ENCODE data around the gene ARFGAP3.

ARFGAP3 gene

GRCh38 chr22:42884616-42885375, 27.7 kb upstream of the ARFGAP3 start:
- in situ Hi-C loops (cut with HindIII; ENCODE audit: low sequenced_read_pairs) = loop anchor here (5.0 kb wide), 1 partner anchor 58 kb away; no protein-coding TSS in a partner anchor
- TF ChIP-seq CTCF (IDR thresholded peaks at IDR 0.05; ENCODE audit: low read depth, low read length, missing control alignments) = no peak
- no peak for DNase-seq (ENCODE audit: low read depth)
- H3K4me3 ChIP-seq (ENCODE audit: low read depth, low read length) = no peak overlapping the region

GRCh38 chr22:42883970-42884369, 26.9 kb upstream of the ARFGAP3 start:
- no peak for DNase-seq (ENCODE audit: low read depth)
- in situ Hi-C loops (cut with HindIII; ENCODE audit: low sequenced_read_pairs) = loop anchor here (5.0 kb wide), 1 partner anchor 58 kb away; no protein-coding TSS in a partner anchor
- TF ChIP-seq CTCF (IDR thresholded peaks at IDR 0.05; ENCODE audit: low read depth, low read length, missing control alignments) = no peak
- no peak overlapping the region for H3K4me3 ChIP-seq (ENCODE audit: low read depth, low read length)

GRCh38 chr22:42883121-42883520, 26.0 kb upstream of the ARFGAP3 start:
- in situ Hi-C loops (cut with HindIII; ENCODE audit: low sequenced_read_pairs) = loop anchor here (5.0 kb wide), 1 partner anchor 59 kb away; no protein-coding TSS in a partner anchor
- no peak for TF ChIP-seq CTCF (IDR thresholded peaks at IDR 0.05; ENCODE audit: low read depth, low read length, missing control alignments)
- no peak overlapping the region for H3K4me3 ChIP-seq (ENCODE audit: low read depth, low read length)
- no peak for DNase-seq (ENCODE audit: low read depth)

GRCh38 chr22:42881982-42882656, 25.0 kb upstream of the ARFGAP3 start:
- no peak for TF ChIP-seq CTCF (IDR thresholded peaks at IDR 0.05; ENCODE audit: low read depth, low read length, missing control alignments)
- H3K4me3 ChIP-seq (ENCODE audit: low read depth, low read length) = no peak overlapping the region
- in situ Hi-C loops (cut with HindIII; ENCODE audit: low sequenced_read_pairs) = loop anchor here (5.0 kb wide), 1 partner anchor 60 kb away; no protein-coding TSS in a partner anchor
- DNase-seq (ENCODE audit: low read depth) = no peak

- no peak for TF ChIP-seq CTCF (IDR thresholded peaks at IDR 0.05; ENCODE audit: low read depth, low read length, missing control alignments)
- no peak overlapping the region for H3K4me3 ChIP-seq (ENCODE audit: low read depth, low read length)
- DNase-seq (ENCODE audit: low read depth) = no peak
- in situ Hi-C loops (cut with HindIII; ENCODE audit: low sequenced_read_pairs) = loop anchor here (5.0 kb wide), 1 partner anchor 61 kb away; no protein-coding TSS in a partner anchor
These were observed 24.2 kb upstream of the ARFGAP3 start for GRCh38 chr22:42881298-42881697.

- no peak overlapping the region for H3K4me3 ChIP-seq (ENCODE audit: low read depth, low read length)
- no peak for DNase-seq (ENCODE audit: low read depth)
- TF ChIP-seq CTCF (IDR thresholded peaks at IDR 0.05; ENCODE audit: low read depth, low read length, missing control alignments) = peak; percentile 11
- in situ Hi-C loops (cut with HindIII; ENCODE audit: low sequenced_read_pairs) = loop anchor here (5.0 kb wide), 1 partner anchor 61 kb away; no protein-coding TSS in a partner anchor
These were observed 23.7 kb upstream of the ARFGAP3 start for GRCh38 chr22:42880815-42881214.

Measured in astrocyte of the cerebellum (primary cell).